22Rv1 (cell line): ENCODE results near the gene RPS26.

Source experiments
- H3K27ac ChIP-seq: fragments of 450-650 bp; 2 replicates; pipeline ENCODE4 v1.5.1; 2017
- CTCF ChIP-seq: fragments of 450-650 bp; IDR thresholded peaks from 2 replicates; pipeline ENCODE4 v1.5.1; 2017; ENCODE audit warnings: mild to moderate bottlenecking
- ZFX ChIP-seq: fragments of 450-650 bp; IDR thresholded peaks from 2 replicates; pipeline ENCODE4 v1.6.1; 2017; ENCODE audit warnings: antibody characterized with exemption, borderline replicate concordance

The RPS26 gene

GRCh38 chr12:56029166-56029519 is 12.6 kb upstream of the RPS26 start:
- TF ChIP-seq ZFX, result no peak
- no peak for TF ChIP-seq CTCF
- peak overlapping the region; percentile 25 for H3K27ac ChIP-seq

GRCh38 chr12:56029666-56030293 is 11.9 kb upstream of the RPS26 start:
- TF ChIP-seq ZFX (no peak), CTCF (peak; percentile 76)
- peak overlapping the region; percentile 25; the same call in 1 of the 2 replicates for H3K27ac ChIP-seq

- TF ChIP-seq CTCF (no peak), ZFX (no peak)
- H3K27ac ChIP-seq, result no peak overlapping the region
These were observed 9.7 kb upstream of the RPS26 start for GRCh38 chr12:56031987-56032386.

GRCh38 chr12:56034586-56035332 is 7.0 kb upstream of the RPS26 start:
- H3K27ac ChIP-seq, result no peak overlapping the region
- TF ChIP-seq ZFX (no peak), CTCF (no peak)

- H3K27ac ChIP-seq, result no peak overlapping the region
- TF ChIP-seq ZFX, result no peak
- TF ChIP-seq CTCF, result no peak
These were observed 4.6 kb upstream of the RPS26 start for GRCh38 chr12:56037161-56037560.

GRCh38 chr12:56038022-56038655 is 3.6 kb upstream of the RPS26 start:
- TF ChIP-seq ZFX, result no peak
- TF ChIP-seq CTCF, result no peak
- H3K27ac ChIP-seq, result no peak overlapping the region

GRCh38 chr12:56040151-56040550 is 1.6 kb upstream of the RPS26 start:
- peak overlapping the region; percentile 92 for H3K27ac ChIP-seq
- TF ChIP-seq CTCF, result no peak
- no peak for TF ChIP-seq ZFX
